GM18511 (cell line): Measurements from ENCODE around the gene LRRC46.

Experiments used
- ATAC-seq: cut with Tn5 transposase; IDR thresholded peaks from one replicate; pipeline ENCODE4 v1.9.1; 2021; ENCODE audit warnings: mild to moderate bottlenecking, moderate library complexity; ENCODE audit not compliant: unreplicated experiment

The LRRC46 gene

GRCh38 chr17:47850692-47851573, 19.5 kb downstream of the LRRC46 start, which contains the start of gene SP6:
SP6 (minus strand) TSS chr17:47851163; CDS start chr17:47848429, 2,734 bp downstream.
- ATAC-seq, result no peak

- ATAC-seq, result no peak
Measured at GRCh38 chr17:47851764-47852112, 20.3 kb downstream of the LRRC46 start.

- ATAC-seq, result no peak
Measured at GRCh38 chr17:47852113-47852949, 20.9 kb downstream of the LRRC46 start.

GRCh38 chr17:47853616-47854015, 22.1 kb downstream of the LRRC46 start:
- no peak for ATAC-seq

- no peak for ATAC-seq
Measured at GRCh38 chr17:47855737-47856136, 24.3 kb downstream of the LRRC46 start.

- ATAC-seq, result no peak
Measured at GRCh38 chr17:47856830-47857229, 25.4 kb downstream of the LRRC46 start.

GRCh38 chr17:47857551-47858455, 26.3 kb downstream of the LRRC46 start:
- ATAC-seq, result no peak

- no peak for ATAC-seq
Measured at GRCh38 chr17:47860386-47860785, 28.9 kb downstream of the LRRC46 start.

GRCh38 chr17:47862621-47863440, 31.4 kb downstream of the LRRC46 start:
- ATAC-seq, result no peak

GRCh38 chr17:47864791-47865216, 33.3 kb downstream of the LRRC46 start:
- no peak for ATAC-seq

- no peak for ATAC-seq
Measured at GRCh38 chr17:47866941-47867340, 35.5 kb downstream of the LRRC46 start.

GRCh38 chr17:47867813-47868533, 36.5 kb downstream of the LRRC46 start:
- no peak for ATAC-seq

GRCh38 chr17:47869114-47869513, 37.6 kb downstream of the LRRC46 start:
- ATAC-seq, result no peak

GRCh38 chr17:47870056-47870455, 38.6 kb downstream of the LRRC46 start:
- ATAC-seq, result no peak

GRCh38 chr17:47871048-47871447, 39.6 kb downstream of the LRRC46 start:
- ATAC-seq, result no peak

- no peak for ATAC-seq
Measured at GRCh38 chr17:47872019-47872650, 40.7 kb downstream of the LRRC46 start.

- ATAC-seq, result no peak
Measured at GRCh38 chr17:47872651-47873161, 41.2 kb downstream of the LRRC46 start.
